ENCODE results near the gene CYTH3. TPM values are rescaled to one million over a fixed set of nuclear protein-coding genes. Genes with fewer than 3 reads are reported as not detected.

CYTH3 gene
- total and polyA plus RNA-seq, 2 of the 13 experiments (the other 11 are each of a cell fraction or from before 2014, with no cell fraction given), result 3.1 to 3.8 TPM

DNA sequence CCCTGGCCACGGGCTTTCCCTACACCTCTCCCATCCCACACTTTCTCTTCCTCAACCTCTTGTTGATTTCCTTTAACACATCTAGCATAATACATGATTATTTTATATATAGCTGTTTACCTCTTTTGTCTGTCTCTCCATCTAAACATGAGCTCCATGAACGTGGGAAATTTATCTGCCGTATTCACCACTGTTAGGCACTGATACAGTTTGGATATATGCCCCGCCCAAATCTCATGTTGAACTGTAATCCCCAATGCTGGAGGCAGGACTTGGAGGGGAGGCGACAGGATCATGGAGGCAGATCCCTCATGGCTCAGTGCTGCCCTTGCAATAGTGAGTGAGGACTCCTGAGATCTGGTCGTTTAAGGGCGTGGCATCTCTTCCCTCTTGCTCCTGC, 5.7 kb downstream of the CYTH3 start:
- CTCF ChIA-PET (ENCODE audit: low intra/inter-chr PET ratio, low total read pairs), result no interaction called here
- no TSS peak for BruUV-seq (replicated peaks)

More for the DNA sequence above, 5.7 kb downstream of the CYTH3 start:
- TF ChIP-seq, protein P1, sequence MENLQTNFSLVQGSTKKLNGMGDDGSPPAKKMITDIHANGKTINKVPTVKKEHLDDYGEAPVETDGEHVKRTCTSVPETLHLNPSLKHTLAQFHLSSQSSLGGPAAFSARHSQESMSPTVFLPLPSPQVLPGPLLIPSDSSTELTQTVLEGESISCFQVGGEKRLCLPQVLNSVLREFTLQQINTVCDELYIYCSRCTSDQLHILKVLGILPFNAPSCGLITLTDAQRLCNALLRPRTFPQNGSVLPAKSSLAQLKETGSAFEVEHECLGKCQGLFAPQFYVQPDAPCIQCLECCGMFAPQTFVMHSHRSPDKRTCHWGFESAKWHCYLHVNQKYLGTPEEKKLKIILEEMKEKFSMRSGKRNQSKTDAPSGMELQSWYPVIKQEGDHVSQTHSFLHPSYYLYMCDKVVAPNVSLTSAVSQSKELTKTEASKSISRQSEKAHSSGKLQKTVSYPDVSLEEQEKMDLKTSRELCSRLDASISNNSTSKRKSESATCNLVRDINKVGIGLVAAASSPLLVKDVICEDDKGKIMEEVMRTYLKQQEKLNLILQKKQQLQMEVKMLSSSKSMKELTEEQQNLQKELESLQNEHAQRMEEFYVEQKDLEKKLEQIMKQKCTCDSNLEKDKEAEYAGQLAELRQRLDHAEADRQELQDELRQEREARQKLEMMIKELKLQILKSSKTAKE (CRISPR knock-in tag; IDR thresholded peaks at IDR 0.05; ENCODE audit: borderline replicate concordance), result no peak
- TF ChIP-seq, protein P2, sequence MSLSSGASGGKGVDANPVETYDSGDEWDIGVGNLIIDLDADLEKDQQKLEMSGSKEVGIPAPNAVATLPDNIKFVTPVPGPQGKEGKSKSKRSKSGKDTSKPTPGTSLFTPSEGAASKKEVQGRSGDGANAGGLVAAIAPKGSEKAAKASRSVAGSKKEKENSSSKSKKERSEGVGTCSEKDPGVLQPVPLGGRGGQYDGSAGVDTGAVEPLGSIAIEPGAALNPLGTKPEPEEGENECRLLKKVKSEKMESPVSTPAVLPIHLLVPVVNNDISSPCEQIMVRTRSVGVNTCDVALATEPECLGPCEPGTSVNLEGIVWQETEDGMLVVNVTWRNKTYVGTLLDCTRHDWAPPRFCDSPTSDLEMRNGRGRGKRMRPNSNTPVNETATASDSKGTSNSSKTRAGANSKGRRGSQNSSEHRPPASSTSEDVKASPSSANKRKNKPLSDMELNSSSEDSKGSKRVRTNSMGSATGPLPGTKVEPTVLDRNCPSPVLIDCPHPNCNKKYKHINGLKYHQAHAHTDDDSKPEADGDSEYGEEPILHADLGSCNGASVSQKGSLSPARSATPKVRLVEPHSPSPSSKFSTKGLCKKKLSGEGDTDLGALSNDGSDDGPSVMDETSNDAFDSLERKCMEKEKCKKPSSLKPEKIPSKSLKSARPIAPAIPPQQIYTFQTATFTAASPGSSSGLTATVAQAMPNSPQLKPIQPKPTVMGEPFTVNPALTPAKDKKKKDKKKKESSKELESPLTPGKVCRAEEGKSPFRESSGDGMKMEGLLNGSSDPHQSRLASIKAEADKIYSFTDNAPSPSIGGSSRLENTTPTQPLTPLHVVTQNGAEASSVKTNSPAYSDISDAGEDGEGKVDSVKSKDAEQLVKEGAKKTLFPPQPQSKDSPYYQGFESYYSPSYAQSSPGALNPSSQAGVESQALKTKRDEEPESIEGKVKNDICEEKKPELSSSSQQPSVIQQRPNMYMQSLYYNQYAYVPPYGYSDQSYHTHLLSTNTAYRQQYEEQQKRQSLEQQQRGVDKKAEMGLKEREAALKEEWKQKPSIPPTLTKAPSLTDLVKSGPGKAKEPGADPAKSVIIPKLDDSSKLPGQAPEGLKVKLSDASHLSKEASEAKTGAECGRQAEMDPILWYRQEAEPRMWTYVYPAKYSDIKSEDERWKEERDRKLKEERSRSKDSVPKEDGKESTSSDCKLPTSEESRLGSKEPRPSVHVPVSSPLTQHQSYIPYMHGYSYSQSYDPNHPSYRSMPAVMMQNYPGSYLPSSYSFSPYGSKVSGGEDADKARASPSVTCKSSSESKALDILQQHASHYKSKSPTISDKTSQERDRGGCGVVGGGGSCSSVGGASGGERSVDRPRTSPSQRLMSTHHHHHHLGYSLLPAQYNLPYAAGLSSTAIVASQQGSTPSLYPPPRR (CRISPR knock-in tag; IDR thresholded peaks at IDR 0.05; ENCODE audit: borderline replicate concordance), result no peak
- TF ChIP-seq BORCS8-MEF2B (CRISPR knock-in tag; IDR thresholded peaks at IDR 0.05), result no peak
- TF ChIP-seq RFX1 (IDR thresholded peaks at IDR 0.05), result no peak
- no peak for TF ChIP-seq ZNF737 (CRISPR knock-in tag; IDR thresholded peaks at IDR 0.05; ENCODE audit: borderline replicate concordance)
- TF ChIP-seq, protein P3, sequence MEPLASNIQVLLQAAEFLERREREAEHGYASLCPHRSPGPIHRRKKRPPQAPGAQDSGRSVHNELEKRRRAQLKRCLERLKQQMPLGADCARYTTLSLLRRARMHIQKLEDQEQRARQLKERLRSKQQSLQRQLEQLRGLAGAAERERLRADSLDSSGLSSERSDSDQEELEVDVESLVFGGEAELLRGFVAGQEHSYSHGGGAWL (CRISPR knock-in tag; IDR thresholded peaks at IDR 0.05), result no peak
- no peak for TF ChIP-seq NFYB (CRISPR knock-in tag; IDR thresholded peaks at IDR 0.05)
- no peak for TF ChIP-seq ZNF335 (CRISPR knock-in tag; IDR thresholded peaks at IDR 0.05)
- TF ChIP-seq ZNF749 (CRISPR knock-in tag; IDR thresholded peaks at IDR 0.05; ENCODE audit: borderline replicate concordance), result no peak
- intact Hi-C loops (cut with micrococcal nuclease; ENCODE audit: unreplicated experiment) (no loop called here), in situ Hi-C loops (cut with HindIII; ENCODE audit: extremely low pct_ligation_motif_present, low pct_unique_long_range_greater_than_20kb) (no loop called here)
- FAIRE-seq (no peak), DNase-seq (ENCODE audit: low spot score) (no peak), ATAC-seq (no peak)
- Histone ChIP-seq H3K4me1 (ENCODE audit: insufficient read depth, low read length) (peaks cover 11% of the 10 kb centered on the region), H4K20me1 (ENCODE audit: insufficient read depth, low read length) (0 out of 2 replicates have a peak, but pooled peaks cover 6% of the 10 kb centered on the region), H3K36me3 (replicated peaks in 1 of 2; ENCODE audit: control insufficient read depth in 1 of 2, insufficient read depth in 2 of 2, low read length in 2 of 2) (no peaks in the 10 kb centered on the region), H2AFZ (ENCODE audit: low read length) (no peak overlapping the region), H3K4me3 (replicated peaks in 1 of 3; ENCODE audit: insufficient read depth in 1 of 3, low read depth in 2 of 3, low read length in 3 of 3) (no peak overlapping the region), H3K79me2 (ENCODE audit: insufficient read depth, low read length) (no peaks in the 10 kb centered on the region), H3K27me3 (ENCODE audit: control insufficient read depth in 1 of 2, insufficient read depth in 2 of 2, low read length in 2 of 2) (peaks cover 0 to 13% of the 10 kb centered on the region in 2 experiments; a peak in 3 of 5 replicates), H3K27ac (ENCODE audit: extremely low read length, insufficient read depth, low read length) (no peak overlapping the region), H3K9me3 (ENCODE audit: low read length) (no peaks in the 10 kb centered on the region), H3K9ac (ENCODE audit: insufficient read depth, low read depth, low read length) (no peak overlapping the region), H3K4me2 (ENCODE audit: low read depth, low read length) (no peak overlapping the region)
- POLR2A ChIA-PET, result no interaction called here
- 82% methylated on average over 5 of the region's 7 CpGs for WGBS (ENCODE audit: low lambda C conversion rate)
